Activated T-cell treated with anti-CD3 and anti-CD28 coated beads, Interleukin-2, amount 50 U/mL, for 72 hours (primary cell): Measurements from ENCODE around the gene SVOP. TPM values are rescaled to one million over a fixed set of nuclear protein-coding genes. Genes with fewer than 3 reads are reported as not detected.

Source experiments
- ATAC-seq, 2 donors: fragments of 150-1000 bp; cut with Tn5 transposase; replicated peaks in 1 of 2; 2 replicates each; pipeline ENCODE4 v1.10.0; 2021; ENCODE audit warnings: moderate library complexity in 2 of 2, mild to moderate bottlenecking in 1 of 2
- DNase-seq, 2 donors: peaks; one replicate each; pipeline ENCODE4 v3.0.0; 2021 to 2022; ENCODE audit warnings: mixed read lengths in 1 of 2
- H3K27ac Mint-ChIP-seq: one replicate; pipeline ENCODE4 v1.8.0; 2022; ENCODE audit warnings: mild to moderate bottlenecking, moderate library complexity, mixed read lengths
- H3K27me3 Mint-ChIP-seq: one replicate; pipeline ENCODE4 v1.8.0; 2022; ENCODE audit warnings: low read depth, mixed read lengths
- H3K36me3 Mint-ChIP-seq, 2 donors: one replicate each; pipeline ENCODE4 v1.8.0; 2022; ENCODE audit warnings: mixed read lengths in 2 of 2, mild to moderate bottlenecking in 1 of 2; ENCODE audit not compliant: insufficient read depth in 2 of 2
- H3K4me1 Mint-ChIP-seq: one replicate; pipeline ENCODE4 v1.8.0; 2022; ENCODE audit warnings: low read depth, mixed read lengths
- H3K4me3 Mint-ChIP-seq, 2 donors: one replicate each; pipeline ENCODE4 v1.8.0; 2022; ENCODE audit warnings: mild to moderate bottlenecking in 2 of 2, mixed read lengths in 2 of 2, moderate library complexity in 2 of 2
- H3K9me3 Mint-ChIP-seq, 2 donors: one replicate each; pipeline ENCODE4 v1.8.0; 2022; ENCODE audit warnings: mixed read lengths in 2 of 2
- total RNA-seq, 2 donors: library from RNA; stranded (reverse); gene quantifications; one replicate each; pipeline ENCODE4 v1.2.3, GENCODE V29; 2022

SVOP gene
- total RNA-seq, 2 donors from 2014 or later = not detected

DNA sequence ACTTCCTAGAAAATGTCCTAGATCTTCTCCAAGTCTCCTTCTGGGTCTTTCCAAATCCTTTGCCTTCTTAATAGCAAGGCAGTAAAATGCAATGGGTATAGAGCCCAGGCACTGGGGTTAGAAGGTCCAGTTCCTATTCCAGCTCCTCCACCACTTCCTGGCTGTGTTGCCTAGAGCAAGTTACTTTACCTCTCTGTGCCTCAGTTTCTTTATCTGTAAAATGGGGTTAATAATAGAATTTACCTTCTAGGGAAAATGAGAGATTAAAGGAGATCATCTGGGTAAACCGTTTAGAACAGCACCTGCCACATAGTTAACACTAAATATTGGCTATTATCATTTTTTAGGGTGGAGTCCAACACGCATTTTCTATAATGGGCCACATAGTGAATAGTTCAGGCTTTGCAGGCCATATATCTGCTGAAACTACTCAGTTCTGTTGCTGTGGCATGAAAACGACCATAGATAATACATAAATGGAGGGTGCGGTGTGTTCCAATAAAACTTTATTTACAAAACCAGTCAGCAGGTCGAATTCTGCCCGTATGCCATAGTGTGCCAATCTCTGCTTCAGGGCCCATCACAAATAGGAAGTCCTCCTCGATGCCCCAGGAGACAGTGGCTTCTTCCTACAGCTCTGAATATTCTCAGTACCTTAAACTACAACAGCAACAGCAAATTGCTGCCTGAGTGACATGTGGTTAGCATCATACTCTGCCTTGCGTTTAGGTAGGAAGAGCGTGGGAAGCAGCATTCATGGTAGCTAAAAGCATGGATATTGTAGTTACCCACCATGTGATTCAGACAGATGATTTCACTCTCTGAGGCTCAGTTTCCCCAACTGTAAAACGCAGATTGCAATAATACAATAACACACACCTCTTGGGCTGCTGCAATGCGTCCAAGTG lies 60.9 kb downstream of the SVOP start:
- Mint-ChIP-seq H3K9me3 (no peaks in the 10 kb centered on the region), H3K4me1 (no peaks in the 10 kb centered on the region), H3K27ac (no peak overlapping the region), H3K36me3 (no peaks in the 10 kb centered on the region), H3K4me3 (no peak overlapping the region), H3K27me3 (no peaks in the 10 kb centered on the region)
- DNase-seq (no peak), ATAC-seq (no peak)

DNA sequence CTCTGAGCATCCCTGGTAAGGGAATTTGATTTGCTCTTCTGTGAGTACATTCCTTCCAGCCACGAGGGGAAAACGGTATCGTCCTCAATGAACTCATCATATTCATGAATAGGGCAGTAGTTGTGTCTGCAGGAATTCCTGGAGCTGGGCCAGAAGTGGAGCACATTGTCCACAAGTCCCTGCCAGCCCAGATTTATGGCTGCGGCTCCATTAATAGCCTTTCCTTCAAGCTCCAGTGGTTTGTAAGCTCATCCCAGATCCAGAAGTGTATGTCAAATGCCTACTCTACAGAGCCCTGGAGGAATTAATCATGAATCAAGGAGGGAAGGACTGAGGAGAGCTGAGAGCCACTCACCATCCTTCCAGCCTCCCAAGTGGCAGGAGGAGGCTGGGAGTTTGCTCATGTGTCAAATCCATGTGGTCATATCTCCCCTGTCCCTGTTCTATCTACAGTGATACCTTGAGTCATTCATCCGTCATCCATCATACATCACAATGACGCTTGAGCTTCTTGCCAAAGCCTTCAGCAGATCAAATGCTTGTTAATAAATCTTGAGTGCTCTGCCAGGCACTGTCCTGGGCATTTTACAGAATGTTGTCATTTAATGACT lies 65.5 kb downstream of the SVOP start:
- DNase-seq (no peak), ATAC-seq (no peak)
- H3K9me3 Mint-ChIP-seq = no peaks in the 10 kb centered on the region
- no peak overlapping the region for H3K4me3 Mint-ChIP-seq
- no peak overlapping the region for H3K27ac Mint-ChIP-seq
- H3K36me3 Mint-ChIP-seq = no peaks in the 10 kb centered on the region
- peaks cover 8% of the 10 kb centered on the region for H3K4me1 Mint-ChIP-seq
- no peaks in the 10 kb centered on the region for H3K27me3 Mint-ChIP-seq

DNA sequence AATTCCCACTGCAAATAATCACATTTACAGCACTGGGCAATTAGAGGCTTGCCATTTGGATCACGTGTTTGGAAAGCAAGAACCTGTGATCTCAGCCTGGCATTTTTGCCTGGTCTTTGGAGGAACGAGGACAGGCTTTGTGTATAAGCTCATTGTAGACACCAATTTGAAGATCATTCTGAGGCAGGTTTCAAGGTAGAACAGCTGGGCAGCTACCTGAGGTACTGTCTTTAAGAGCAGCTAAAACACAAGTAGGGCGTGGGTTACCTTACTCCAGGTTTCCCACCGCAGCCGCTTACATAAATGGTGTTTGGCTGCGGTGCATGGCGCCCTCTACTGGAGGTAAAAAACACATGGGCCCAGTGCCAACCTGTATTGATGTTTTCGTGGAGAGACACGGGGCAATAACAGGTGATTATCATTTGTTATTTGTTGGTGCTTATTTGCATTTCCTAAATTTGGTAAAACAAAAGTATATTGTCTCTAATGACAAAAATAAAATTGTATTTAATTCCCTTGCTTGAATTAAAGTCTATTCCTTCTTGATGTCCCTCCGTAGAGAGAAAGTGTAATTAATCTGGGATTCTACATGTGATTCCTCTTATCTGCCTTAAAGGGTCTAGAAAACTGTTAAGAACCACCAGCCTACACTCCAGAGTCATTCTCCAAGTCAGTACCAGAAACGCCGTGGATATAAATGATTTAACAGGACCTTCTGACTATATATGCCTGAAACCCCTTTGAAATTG lies 69.7 kb downstream of the SVOP start:
- peaks cover 6% of the 10 kb centered on the region for H3K27me3 Mint-ChIP-seq
- H3K36me3 Mint-ChIP-seq = no peaks in the 10 kb centered on the region
- peaks cover 0 to 3% of the 10 kb centered on the region in 2 donors for H3K9me3 Mint-ChIP-seq
- peaks cover 8% of the 10 kb centered on the region for H3K4me1 Mint-ChIP-seq
- H3K27ac Mint-ChIP-seq = no peak overlapping the region
- ATAC-seq = peak; percentile 75 to 87
- peak; percentile 67 to 77 for DNase-seq
- H3K4me3 Mint-ChIP-seq = no peak overlapping the region

GRCh38 chr12:108949976-108950375 lies 70.9 kb downstream of the SVOP start:
- Mint-ChIP-seq H3K27me3 (peaks cover 6% of the 10 kb centered on the region), H3K4me3 (no peak overlapping the region)

DNA sequence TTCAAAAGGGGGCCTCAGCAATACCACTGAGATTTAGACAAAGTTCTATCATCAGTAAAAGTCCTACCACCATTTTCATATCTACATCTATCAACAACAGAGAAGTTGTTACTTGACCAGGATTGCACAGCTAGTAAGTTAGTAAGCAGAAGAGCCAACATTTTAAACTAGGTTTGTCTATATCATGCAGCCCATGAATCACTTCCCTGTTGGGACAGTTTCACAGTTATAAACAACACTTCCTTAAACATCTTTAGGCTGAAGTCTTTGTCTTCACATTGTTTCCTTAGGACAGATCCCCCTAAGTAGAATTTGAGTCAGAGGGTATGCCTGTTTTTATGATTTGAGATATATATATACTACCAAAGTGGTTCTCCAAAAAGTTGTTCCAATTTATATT lies 72.5 kb downstream of the SVOP start:
- H3K9me3 Mint-ChIP-seq = peaks cover 0 to 3% of the 10 kb centered on the region in 2 donors
- H3K36me3 Mint-ChIP-seq = no peaks in the 10 kb centered on the region
- peaks cover 8% of the 10 kb centered on the region for H3K4me1 Mint-ChIP-seq
- H3K27ac Mint-ChIP-seq = no peak overlapping the region
- peaks cover 6% of the 10 kb centered on the region for H3K27me3 Mint-ChIP-seq
- H3K4me3 Mint-ChIP-seq = no peak overlapping the region
- no peak for ATAC-seq
- no peak for DNase-seq

More at GRCh38 chr12:108949976-108950375, 70.9 kb downstream of the SVOP start:
- H3K4me1 Mint-ChIP-seq = peaks cover 8% of the 10 kb centered on the region
- H3K9me3 Mint-ChIP-seq = peaks cover 0 to 3% of the 10 kb centered on the region in 2 donors
- no peaks in the 10 kb centered on the region for H3K36me3 Mint-ChIP-seq
- no peak overlapping the region for H3K27ac Mint-ChIP-seq
- ATAC-seq = no peak
- DNase-seq = no peak

GRCh38 chr12:108947097-108947496 lies 73.8 kb downstream of the SVOP start:
- Mint-ChIP-seq H3K27me3 (peaks cover 6% of the 10 kb centered on the region), H3K9me3 (peaks cover 0 to 3% of the 10 kb centered on the region in 2 donors), H3K4me1 (peaks cover 8% of the 10 kb centered on the region), H3K36me3 (no peaks in the 10 kb centered on the region), H3K27ac (no peak overlapping the region), H3K4me3 (no peak overlapping the region)
- no peak for ATAC-seq
- DNase-seq = no peak

- ATAC-seq (no peak), DNase-seq (no peak)
- Mint-ChIP-seq H3K9me3 (no peaks in the 10 kb centered on the region), H3K4me3 (no peak overlapping the region), H3K4me1 (no peaks in the 10 kb centered on the region), H3K36me3 (no peaks in the 10 kb centered on the region), H3K27me3 (no peaks in the 10 kb centered on the region), H3K27ac (no peak overlapping the region)
Measured at GRCh38 chr12:108940138-108940537, 80.7 kb downstream of the SVOP start.

- H3K27me3 Mint-ChIP-seq = no peaks in the 10 kb centered on the region
- no peak overlapping the region for H3K27ac Mint-ChIP-seq
- H3K9me3 Mint-ChIP-seq = no peaks in the 10 kb centered on the region
- no peaks in the 10 kb centered on the region for H3K36me3 Mint-ChIP-seq
- DNase-seq (peak in 1 of 2 donors; percentile 1), ATAC-seq (peak; percentile 71 to 75)
- no peak overlapping the region for H3K4me3 Mint-ChIP-seq
- no peaks in the 10 kb centered on the region for H3K4me1 Mint-ChIP-seq
Measured at GRCh38 chr12:108939594-108939993, 81.3 kb downstream of the SVOP start.

GRCh38 chr12:108938247-108938924 lies 82.5 kb downstream of the SVOP start:
- H3K27me3 Mint-ChIP-seq = no peaks in the 10 kb centered on the region
- no peaks in the 10 kb centered on the region for H3K9me3 Mint-ChIP-seq
- no peak for DNase-seq
- no peak overlapping the region for H3K4me3 Mint-ChIP-seq
- H3K36me3 Mint-ChIP-seq = no peaks in the 10 kb centered on the region
- H3K27ac Mint-ChIP-seq = no peak overlapping the region
- H3K4me1 Mint-ChIP-seq = no peaks in the 10 kb centered on the region
- ATAC-seq = no peak

GRCh38 chr12:108935159-108935763 lies 85.6 kb downstream of the SVOP start:
- DNase-seq = no peak
- H3K27me3 Mint-ChIP-seq = no peaks in the 10 kb centered on the region
- H3K36me3 Mint-ChIP-seq = no peaks in the 10 kb centered on the region
- ATAC-seq = peak in 1 of 2 donors; percentile 41
- no peak overlapping the region for H3K27ac Mint-ChIP-seq
- no peaks in the 10 kb centered on the region for H3K4me1 Mint-ChIP-seq
- H3K9me3 Mint-ChIP-seq = no peaks in the 10 kb centered on the region
- H3K4me3 Mint-ChIP-seq = no peak overlapping the region

- H3K27me3 Mint-ChIP-seq = peaks cover 8% of the 10 kb centered on the region
- H3K4me3 Mint-ChIP-seq = no peak overlapping the region
- H3K27ac Mint-ChIP-seq = no peak overlapping the region
- H3K9me3 Mint-ChIP-seq = no peaks in the 10 kb centered on the region
- ATAC-seq (no peak), DNase-seq (no peak)
- H3K36me3 Mint-ChIP-seq = no peaks in the 10 kb centered on the region
- H3K4me1 Mint-ChIP-seq = no peaks in the 10 kb centered on the region
Measured at GRCh38 chr12:108933949-108934348, 86.9 kb downstream of the SVOP start.

DNA sequence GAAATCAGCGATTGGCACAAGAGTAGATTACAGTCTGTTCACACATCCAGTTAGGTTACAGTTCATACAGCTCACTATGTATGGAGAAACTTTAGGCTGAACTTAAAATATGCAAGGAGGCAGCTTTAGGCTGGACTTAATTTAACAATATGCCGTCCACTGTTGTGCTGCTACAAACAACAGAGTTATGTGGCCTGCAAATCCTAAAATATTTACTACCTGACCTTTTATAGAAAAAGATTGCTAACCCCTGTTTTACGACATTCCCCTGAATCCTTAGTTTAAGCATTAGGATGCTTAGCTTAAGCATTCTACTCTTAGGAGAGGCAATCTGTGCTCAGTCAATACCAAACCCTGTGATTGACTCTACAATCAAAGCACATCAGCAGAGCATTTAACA lies 90.1 kb downstream of the SVOP start:
- no peak overlapping the region for H3K4me3 Mint-ChIP-seq
- H3K27me3 Mint-ChIP-seq = peaks cover 8% of the 10 kb centered on the region
- ATAC-seq (no peak), DNase-seq (no peak)
- H3K9me3 Mint-ChIP-seq = no peaks in the 10 kb centered on the region
- H3K4me1 Mint-ChIP-seq = no peaks in the 10 kb centered on the region
- no peaks in the 10 kb centered on the region for H3K36me3 Mint-ChIP-seq
- peak overlapping the region; percentile 55 for H3K27ac Mint-ChIP-seq
